HepG2 (cell line): Measurements from ENCODE around the gene SLC25A10. TPM values are rescaled to one million over a fixed set of nuclear protein-coding genes. Genes with fewer than 3 reads are reported as not detected.

Source experiments
- GPN1 ChIP-seq: sonication (generic); formaldehyde crosslinking; IDR thresholded peaks from 2 replicates; pipeline ENCODE4 v1.5.1; 2020; ENCODE audit warnings: missing genetic modification reagents, borderline replicate concordance
- HIVEP1 ChIP-seq: sonication (generic); formaldehyde crosslinking; IDR thresholded peaks from 2 replicates; pipeline ENCODE4 v1.4.0; 2020; ENCODE audit warnings: mild to moderate bottlenecking, missing genetic modification reagents
- HOXA9 ChIP-seq: sonication (generic); formaldehyde crosslinking; IDR thresholded peaks from 2 replicates; pipeline ENCODE4 v1.8.1; 2022; ENCODE audit warnings: missing genetic modification reagents, mild to moderate bottlenecking, moderate library complexity, borderline replicate concordance
- NAIF1 ChIP-seq: sonication (generic); formaldehyde crosslinking; IDR thresholded peaks from 2 replicates; pipeline ENCODE4 v1.5.0; 2020; ENCODE audit warnings: mild to moderate bottlenecking, missing genetic modification reagents, borderline replicate concordance
- SIN3A ChIP-seq: IDR thresholded peaks from 2 replicates; pipeline ENCODE4 v1.6.1; 2011; ENCODE audit warnings: low read depth, mild to moderate bottlenecking, control low read depth, low read length, borderline replicate concordance
- ZFP36L2 ChIP-seq: sonication (generic); formaldehyde crosslinking; IDR thresholded peaks from 2 replicates; pipeline ENCODE4 v1.4.0; 2020; ENCODE audit warnings: missing genetic modification reagents
- ZMYM3 ChIP-seq: sonication (generic); formaldehyde crosslinking; IDR thresholded peaks from 2 replicates; pipeline ENCODE4 v1.5.1; 2020; ENCODE audit warnings: mild to moderate bottlenecking, missing genetic modification reagents
- ZNF138 ChIP-seq: sonication (generic); formaldehyde crosslinking; IDR thresholded peaks from 2 replicates; pipeline ENCODE4 v1.5.0; 2020; ENCODE audit warnings: mild to moderate bottlenecking, low read depth, missing genetic modification reagents
- ZNF441 ChIP-seq: sonication (generic); formaldehyde crosslinking; IDR thresholded peaks from 2 replicates; pipeline ENCODE4 v1.7.0; 2021; ENCODE audit warnings: missing genetic modification reagents, borderline replicate concordance
- ZNF446 ChIP-seq: sonication (generic); formaldehyde crosslinking; IDR thresholded peaks from 2 replicates; pipeline ENCODE4 v1.5.0; 2020; ENCODE audit warnings: mild to moderate bottlenecking, missing genetic modification reagents
- polyA plus RNA-seq, 8 experiments: library from polyadenylated mRNA; depleted of rRNA in 3 of 8; stranded (reverse) in 7 of 8; unstranded in 1 of 8; fragments of >200 nt; fragmentation: Illumina TruSeq in 4 of 8; extraction: Trizol in 4 of 8; gene quantifications; 2 replicates each; pipeline versions ENCODE4 v1.2.1 to v1.2.3, GENCODE V29; 2011 to 2016; ENCODE audit warnings: low read depth in 4 of 8, missing spikeins in 1 of 8, mixed read lengths in 1 of 8; ENCODE audit not compliant: insufficient read depth in 1 of 8
- total RNA-seq, 5 experiments: library from RNA; depleted of rRNA; stranded (reverse); fragments of >200 nt; fragmentation: Illumina TruSeq; extraction: Trizol; gene quantifications; 2 replicates each; pipeline ENCODE4 v1.2.3, GENCODE V29; 2016; ENCODE audit warnings: low read depth in 1 of 5
- TF ChIP-seq, protein P1 (sequence below): sonication (generic); formaldehyde crosslinking; IDR thresholded peaks from 2 replicates; pipeline ENCODE4 v1.4.0; 2020; ENCODE audit warnings: mild to moderate bottlenecking, missing genetic modification reagents, borderline replicate concordance

The SLC25A10 gene
- total and polyA plus RNA-seq, 2 of the 13 experiments (the other 11 are each of a cell fraction or from before 2014, with no cell fraction given) = 46.5 to 140 TPM

DNA sequence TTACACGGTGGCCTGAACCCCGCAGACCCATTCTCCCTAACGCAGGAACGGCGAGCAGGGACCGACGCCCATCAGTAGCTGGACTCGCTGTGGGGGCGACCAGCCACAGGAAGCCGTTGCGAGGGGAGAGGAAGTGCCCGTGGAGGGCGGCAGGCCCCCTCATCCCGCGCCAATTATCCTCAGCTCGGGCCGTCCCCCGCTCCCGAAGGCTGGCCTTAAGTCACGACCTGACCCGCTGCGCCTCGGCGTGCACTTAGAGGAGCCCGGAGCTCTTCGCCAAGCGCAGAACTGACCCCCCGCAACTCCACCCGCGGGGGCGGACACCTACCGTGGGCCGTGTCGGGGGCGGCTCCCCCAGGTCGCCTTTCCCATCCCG, 28.9 kb upstream of the SLC25A10 start (continued):
- TF ChIP-seq ZFP36L2 (CRISPR knock-in tag) (no peak), SIN3A (no peak), HIVEP1 (peak; percentile 7), HOXA9 (0 out of 2 replicates have a peak, but pooled peaks have one; percentile 3), GPN1 (CRISPR knock-in tag) (0 out of 2 replicates have a peak, but pooled peaks have one; percentile 21), ZNF138 (0 out of 2 replicates have a peak, but pooled peaks have one; percentile 5), ZNF441 (CRISPR knock-in tag) (peak; percentile 11; the same call in 1 of the 2 replicates), ZMYM3 (CRISPR knock-in tag) (no peak), NAIF1 (CRISPR knock-in tag) (peak; percentile 27; the same call in 1 of the 2 replicates), ZNF446 (CRISPR knock-in tag) (0 out of 2 replicates have a peak, but pooled peaks have one; percentile 56)
- TF ChIP-seq, protein P1, sequence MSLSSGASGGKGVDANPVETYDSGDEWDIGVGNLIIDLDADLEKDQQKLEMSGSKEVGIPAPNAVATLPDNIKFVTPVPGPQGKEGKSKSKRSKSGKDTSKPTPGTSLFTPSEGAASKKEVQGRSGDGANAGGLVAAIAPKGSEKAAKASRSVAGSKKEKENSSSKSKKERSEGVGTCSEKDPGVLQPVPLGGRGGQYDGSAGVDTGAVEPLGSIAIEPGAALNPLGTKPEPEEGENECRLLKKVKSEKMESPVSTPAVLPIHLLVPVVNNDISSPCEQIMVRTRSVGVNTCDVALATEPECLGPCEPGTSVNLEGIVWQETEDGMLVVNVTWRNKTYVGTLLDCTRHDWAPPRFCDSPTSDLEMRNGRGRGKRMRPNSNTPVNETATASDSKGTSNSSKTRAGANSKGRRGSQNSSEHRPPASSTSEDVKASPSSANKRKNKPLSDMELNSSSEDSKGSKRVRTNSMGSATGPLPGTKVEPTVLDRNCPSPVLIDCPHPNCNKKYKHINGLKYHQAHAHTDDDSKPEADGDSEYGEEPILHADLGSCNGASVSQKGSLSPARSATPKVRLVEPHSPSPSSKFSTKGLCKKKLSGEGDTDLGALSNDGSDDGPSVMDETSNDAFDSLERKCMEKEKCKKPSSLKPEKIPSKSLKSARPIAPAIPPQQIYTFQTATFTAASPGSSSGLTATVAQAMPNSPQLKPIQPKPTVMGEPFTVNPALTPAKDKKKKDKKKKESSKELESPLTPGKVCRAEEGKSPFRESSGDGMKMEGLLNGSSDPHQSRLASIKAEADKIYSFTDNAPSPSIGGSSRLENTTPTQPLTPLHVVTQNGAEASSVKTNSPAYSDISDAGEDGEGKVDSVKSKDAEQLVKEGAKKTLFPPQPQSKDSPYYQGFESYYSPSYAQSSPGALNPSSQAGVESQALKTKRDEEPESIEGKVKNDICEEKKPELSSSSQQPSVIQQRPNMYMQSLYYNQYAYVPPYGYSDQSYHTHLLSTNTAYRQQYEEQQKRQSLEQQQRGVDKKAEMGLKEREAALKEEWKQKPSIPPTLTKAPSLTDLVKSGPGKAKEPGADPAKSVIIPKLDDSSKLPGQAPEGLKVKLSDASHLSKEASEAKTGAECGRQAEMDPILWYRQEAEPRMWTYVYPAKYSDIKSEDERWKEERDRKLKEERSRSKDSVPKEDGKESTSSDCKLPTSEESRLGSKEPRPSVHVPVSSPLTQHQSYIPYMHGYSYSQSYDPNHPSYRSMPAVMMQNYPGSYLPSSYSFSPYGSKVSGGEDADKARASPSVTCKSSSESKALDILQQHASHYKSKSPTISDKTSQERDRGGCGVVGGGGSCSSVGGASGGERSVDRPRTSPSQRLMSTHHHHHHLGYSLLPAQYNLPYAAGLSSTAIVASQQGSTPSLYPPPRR = peak; percentile 17; the same call in 1 of the 2 replicates
